Measurements from ENCODE around the gene GTF3C5.

GTF3C5 gene

GRCh38 chr9:133101356-133102189, 70.8 kb downstream of the GTF3C5 start:
- Histone ChIP-seq H3K9me3 (ENCODE audit: low read depth, low read length) (no peaks in the 10 kb centered on the region; the same call in 1 of the 2 replicates), H3K36me3 (ENCODE audit: insufficient read depth, low read length) (peaks cover 56% of the 10 kb centered on the region), H3K27ac (no peak overlapping the region), H3K4me3 (no peak overlapping the region), H3K9ac (ENCODE audit: insufficient read length) (no peak overlapping the region)
- TF ChIP-seq FOXP2 (optimal IDR thresholded peaks at IDR 0.05; ENCODE audit: control extremely low read depth, extremely low read length, insufficient read depth) (no peak), POLR2AphosphoS5 (IDR thresholded peaks at IDR 0.05; ENCODE audit: borderline replicate concordance, low read depth, low read length) (no peak), EZH2 (IDR thresholded peaks at IDR 0.05) (no peak)
- no peak for DNase-seq (ENCODE audit: low read depth, low spot score)

DNA sequence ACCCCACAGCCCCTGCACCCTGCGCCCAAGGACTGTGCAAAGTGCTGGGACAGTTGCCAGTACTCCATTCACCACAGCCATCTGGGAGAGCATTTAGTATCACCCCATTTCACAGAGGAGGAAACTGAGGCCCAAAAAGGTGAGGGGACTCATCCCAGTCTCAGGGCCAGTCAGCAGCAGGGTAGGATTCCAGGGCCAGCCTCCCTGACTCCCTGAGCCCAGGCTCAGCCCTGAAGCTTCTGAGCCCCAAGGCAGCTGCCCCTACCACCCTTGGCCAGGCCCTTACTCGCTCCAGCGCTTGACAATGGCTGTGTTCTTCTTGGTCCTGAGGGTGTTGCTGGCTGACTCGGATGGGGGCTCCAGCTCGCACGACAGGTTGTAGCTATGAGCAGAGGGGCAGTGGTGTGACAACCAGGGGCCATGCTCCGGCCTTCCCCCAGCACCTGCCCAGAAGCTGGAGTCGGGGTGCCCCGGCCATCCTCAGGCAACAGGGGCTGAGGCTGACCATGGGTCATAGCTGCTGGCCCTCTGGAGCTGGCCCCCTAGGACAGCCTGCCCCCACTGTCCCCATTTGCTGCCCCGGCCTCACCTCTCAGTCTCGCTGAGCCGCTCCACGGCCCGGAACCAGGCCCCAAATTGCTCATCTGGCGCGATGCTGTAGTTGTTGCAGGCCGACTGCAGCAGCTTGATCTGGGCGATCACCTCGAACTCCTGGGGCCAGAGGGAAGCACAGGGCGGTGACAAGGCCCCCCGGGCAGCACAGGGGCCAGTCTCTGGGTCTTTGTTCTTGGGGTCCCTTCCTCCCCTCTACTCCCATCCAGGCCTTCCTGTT, 71.6 kb downstream of the GTF3C5 start:
- no peak overlapping the region for H3K27ac ChIP-seq
- no peak overlapping the region for H3K4me3 ChIP-seq
- H3K9ac ChIP-seq (ENCODE audit: insufficient read length) = no peak overlapping the region
- H3K9me3 ChIP-seq (ENCODE audit: low read depth, low read length) = no peaks in the 10 kb centered on the region
- TF ChIP-seq POLR2AphosphoS5 (IDR thresholded peaks at IDR 0.05; ENCODE audit: borderline replicate concordance, low read depth, low read length) = no peak
- TF ChIP-seq EZH2 (IDR thresholded peaks at IDR 0.05) = no peak
- no peak for TF ChIP-seq FOXP2 (optimal IDR thresholded peaks at IDR 0.05; ENCODE audit: control extremely low read depth, extremely low read length, insufficient read depth)
- H3K36me3 ChIP-seq (ENCODE audit: insufficient read depth, low read length) = peaks cover 53% of the 10 kb centered on the region
- no peak for DNase-seq (ENCODE audit: low read depth, low spot score)

GRCh38 chr9:133103183-133103986, 72.6 kb downstream of the GTF3C5 start:
- DNase-seq (ENCODE audit: low read depth, low spot score) = no peak
- Histone ChIP-seq H3K4me3 (no peak overlapping the region), H3K9me3 (ENCODE audit: low read depth, low read length) (no peaks in the 10 kb centered on the region), H3K9ac (ENCODE audit: insufficient read length) (no peak overlapping the region), H3K36me3 (ENCODE audit: insufficient read depth, low read length) (peaks cover 49% of the 10 kb centered on the region; the same call in 1 of the 2 replicates), H3K27ac (no peak overlapping the region)
- no peak for TF ChIP-seq EZH2 (IDR thresholded peaks at IDR 0.05)
- TF ChIP-seq FOXP2 (optimal IDR thresholded peaks at IDR 0.05; ENCODE audit: control extremely low read depth, extremely low read length, insufficient read depth) = no peak
- TF ChIP-seq POLR2AphosphoS5 (IDR thresholded peaks at IDR 0.05; ENCODE audit: borderline replicate concordance, low read depth, low read length) = no peak

DNA sequence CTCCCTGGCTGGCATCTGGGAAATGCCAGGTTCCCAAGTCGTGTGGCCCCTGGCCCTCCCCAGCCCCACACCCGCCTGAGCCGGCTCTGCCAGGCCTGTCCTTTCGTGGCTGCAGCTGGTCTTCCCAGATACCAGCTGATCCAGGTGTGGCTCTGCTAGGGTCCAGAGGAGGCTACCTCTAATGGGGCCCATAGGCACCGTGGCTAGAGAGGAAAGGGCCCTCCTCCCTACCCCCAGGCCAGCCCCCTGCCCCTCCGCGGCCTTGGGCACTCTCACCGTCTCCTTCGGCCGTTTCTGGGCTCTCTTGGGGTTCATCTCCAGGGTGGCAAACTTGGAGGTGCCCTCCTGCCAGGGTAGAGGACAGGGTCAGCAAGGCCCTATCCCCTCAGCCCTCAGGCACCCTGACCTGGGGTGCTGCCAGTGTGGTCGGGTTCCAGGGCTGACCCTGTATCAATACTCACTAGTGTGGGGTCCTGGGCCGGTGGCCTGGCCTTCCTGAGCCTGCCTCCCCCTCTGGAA, 73.2 kb downstream of the GTF3C5 start:
- no peak for DNase-seq (ENCODE audit: low read depth, low spot score)
- Histone ChIP-seq H3K36me3 (ENCODE audit: insufficient read depth, low read length) (peaks cover 42% of the 10 kb centered on the region; the same call in 1 of the 2 replicates), H3K9me3 (ENCODE audit: low read depth, low read length) (no peaks in the 10 kb centered on the region), H3K27ac (no peak overlapping the region), H3K9ac (ENCODE audit: insufficient read length) (no peak overlapping the region), H3K4me3 (no peak overlapping the region)
- no peak for TF ChIP-seq EZH2 (IDR thresholded peaks at IDR 0.05)
- TF ChIP-seq FOXP2 (optimal IDR thresholded peaks at IDR 0.05; ENCODE audit: control extremely low read depth, extremely low read length, insufficient read depth) = no peak
- no peak for TF ChIP-seq POLR2AphosphoS5 (IDR thresholded peaks at IDR 0.05; ENCODE audit: borderline replicate concordance, low read depth, low read length)

DNA sequence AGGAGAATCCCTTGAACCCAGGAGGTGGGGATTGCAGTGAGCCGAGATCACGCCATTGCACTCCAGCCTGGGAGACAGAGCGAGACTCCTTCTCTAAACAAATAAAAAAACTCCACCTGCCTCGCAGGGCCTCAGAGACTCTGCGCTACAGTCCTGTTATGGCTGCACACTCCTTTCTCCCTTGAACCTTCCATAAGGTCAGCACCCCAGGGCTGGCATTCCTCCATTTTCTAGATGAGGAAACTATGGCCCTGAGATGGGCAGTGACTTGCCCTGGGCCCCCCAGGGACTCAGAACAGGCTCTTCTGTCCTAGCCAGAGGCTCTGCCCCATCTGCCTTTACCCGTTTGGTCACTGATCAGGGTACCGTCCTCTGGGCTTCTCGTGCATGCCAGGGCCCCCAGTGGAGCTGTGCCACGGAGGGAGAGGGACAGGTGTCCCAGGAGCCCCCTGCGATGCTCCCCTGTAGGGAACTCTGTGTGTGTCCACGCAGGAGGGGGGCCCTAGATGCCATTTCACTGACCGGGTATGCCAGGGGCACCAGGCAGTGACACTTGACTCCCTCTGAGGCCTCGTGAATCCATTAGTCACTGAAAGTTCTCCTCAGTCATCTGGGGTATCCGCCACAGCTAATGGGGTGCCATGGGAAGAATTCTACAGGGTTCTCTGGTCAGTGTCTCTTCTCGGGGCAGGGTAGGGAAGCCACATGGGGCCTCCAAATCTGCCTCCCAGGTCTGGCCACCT, 74.1 kb downstream of the GTF3C5 start:
- H3K27ac ChIP-seq = no peak overlapping the region
- TF ChIP-seq POLR2AphosphoS5 (IDR thresholded peaks at IDR 0.05; ENCODE audit: borderline replicate concordance, low read depth, low read length) (no peak), FOXP2 (optimal IDR thresholded peaks at IDR 0.05; ENCODE audit: control extremely low read depth, extremely low read length, insufficient read depth) (no peak), EZH2 (IDR thresholded peaks at IDR 0.05) (no peak)
- no peak overlapping the region for H3K9ac ChIP-seq (ENCODE audit: insufficient read length)
- DNase-seq (ENCODE audit: low read depth, low spot score) = no peak
- no peaks in the 10 kb centered on the region for H3K9me3 ChIP-seq (ENCODE audit: low read depth, low read length)
- no peak overlapping the region for H3K4me3 ChIP-seq
- H3K36me3 ChIP-seq (ENCODE audit: insufficient read depth, low read length) = peaks cover 40% of the 10 kb centered on the region; the same call in 1 of the 2 replicates

DNA sequence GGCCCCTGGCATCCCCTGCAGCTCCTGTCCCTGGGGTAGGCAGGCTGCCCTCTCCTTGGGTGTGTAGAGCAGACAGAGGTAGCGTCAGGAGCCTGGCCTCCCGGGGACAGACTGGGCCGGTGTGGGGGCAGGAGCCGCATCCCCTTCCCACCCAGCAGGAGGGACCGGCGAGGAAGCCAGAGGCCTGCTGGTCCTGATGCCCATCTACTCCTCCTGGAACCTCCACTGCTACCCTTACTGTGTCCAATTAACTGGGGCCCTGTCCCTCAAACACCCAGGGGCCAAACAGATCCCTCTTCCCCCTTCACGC, 74.6 kb downstream of the GTF3C5 start:
- no peak for DNase-seq (ENCODE audit: low read depth, low spot score)
- TF ChIP-seq FOXP2 (optimal IDR thresholded peaks at IDR 0.05; ENCODE audit: control extremely low read depth, extremely low read length, insufficient read depth) = no peak
- no peak for TF ChIP-seq POLR2AphosphoS5 (IDR thresholded peaks at IDR 0.05; ENCODE audit: borderline replicate concordance, low read depth, low read length)
- TF ChIP-seq EZH2 (IDR thresholded peaks at IDR 0.05) = no peak
- H3K36me3 ChIP-seq (ENCODE audit: insufficient read depth, low read length) = peaks cover 39% of the 10 kb centered on the region; the same call in 1 of the 2 replicates
- H3K9ac ChIP-seq (ENCODE audit: insufficient read length) = no peak overlapping the region
- H3K9me3 ChIP-seq (ENCODE audit: low read depth, low read length) = no peaks in the 10 kb centered on the region
- no peak overlapping the region for H3K27ac ChIP-seq
- no peak overlapping the region for H3K4me3 ChIP-seq

DNA sequence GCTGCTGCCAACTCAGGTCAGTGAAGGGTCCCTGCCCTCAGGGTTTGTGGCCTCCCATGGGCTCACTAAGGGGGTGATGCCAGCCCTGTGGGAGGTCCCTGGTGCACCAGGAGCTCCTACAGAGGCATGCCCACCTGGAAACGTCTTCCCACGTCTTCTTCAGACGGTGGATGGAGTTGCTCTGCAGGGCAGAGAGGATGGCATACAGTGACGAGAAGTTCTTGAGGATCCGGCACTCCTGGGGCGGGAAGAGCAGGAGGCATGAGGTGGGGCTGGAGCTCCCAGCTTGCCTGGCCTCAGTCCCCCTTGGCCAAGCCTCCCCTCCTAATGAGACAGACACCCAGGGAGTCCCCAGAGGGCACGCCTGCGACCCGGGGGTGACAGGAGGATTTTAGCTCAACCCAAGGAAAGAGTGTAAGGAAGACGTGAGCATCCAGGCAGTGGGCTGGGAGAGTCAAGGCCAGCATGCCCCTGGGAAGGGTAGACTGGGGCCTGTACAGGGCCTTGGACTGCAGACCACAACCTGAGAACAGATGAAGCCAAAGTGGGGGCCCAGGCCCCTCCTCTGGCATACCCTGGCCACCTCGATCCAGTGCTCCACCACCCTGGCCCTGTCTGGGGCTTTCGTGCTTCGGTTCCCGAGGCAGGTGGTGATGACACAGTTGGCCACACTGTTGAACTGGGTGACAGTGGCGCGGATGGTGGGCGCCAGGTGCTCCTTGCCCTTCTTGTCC, 75.9 kb downstream of the GTF3C5 start:
- H3K9ac ChIP-seq (ENCODE audit: insufficient read length) = no peak overlapping the region
- no peak overlapping the region for H3K27ac ChIP-seq
- no peak overlapping the region for H3K4me3 ChIP-seq
- no peak for TF ChIP-seq EZH2 (IDR thresholded peaks at IDR 0.05)
- TF ChIP-seq FOXP2 (optimal IDR thresholded peaks at IDR 0.05; ENCODE audit: control extremely low read depth, extremely low read length, insufficient read depth) = no peak
- TF ChIP-seq POLR2AphosphoS5 (IDR thresholded peaks at IDR 0.05; ENCODE audit: borderline replicate concordance, low read depth, low read length) = no peak
- no peak for DNase-seq (ENCODE audit: low read depth, low spot score)
- peaks cover 33% of the 10 kb centered on the region; the same call in 1 of the 2 replicates for H3K36me3 ChIP-seq (ENCODE audit: insufficient read depth, low read length)
- H3K9me3 ChIP-seq (ENCODE audit: low read depth, low read length) = no peaks in the 10 kb centered on the region
